CD4-positive, alpha-beta T cell treated with Interleukin-17A for 4 hours (primary cell): ENCODE data around the gene WNT3A.
"Not testable (repeated sequence)": the region's sequence is repeated elsewhere in the genome, so short reads cannot be mapped to it uniquely, and the experiment has no call there.

Experiments
- DNase-seq: peaks from one replicate; pipeline ENCODE4 v3.0.0-alpha.2; 2020; ENCODE audit warnings: mixed read lengths

WNT3A gene

DNA sequence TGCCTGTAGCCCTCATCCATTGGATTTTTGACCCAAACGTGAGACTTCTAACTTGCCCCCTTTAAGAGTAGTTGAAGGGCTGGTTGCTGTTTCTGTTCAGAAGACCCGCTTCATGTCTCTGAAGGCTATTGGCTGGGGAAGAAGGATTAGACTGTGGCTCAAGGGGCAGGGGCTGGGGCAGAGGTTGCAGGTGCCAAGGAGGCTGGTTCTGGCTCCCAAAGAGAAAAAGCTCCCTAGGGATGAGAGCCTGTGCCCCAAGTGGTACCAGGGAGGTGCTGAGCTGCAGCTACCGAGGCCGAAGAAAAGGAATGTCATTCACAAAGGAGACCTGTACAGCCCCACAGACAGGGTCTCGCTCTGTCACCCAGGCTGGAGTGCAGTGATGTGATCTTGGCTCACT is 5.8 kb downstream of the WNT3A start:
- no peak for DNase-seq

DNA sequence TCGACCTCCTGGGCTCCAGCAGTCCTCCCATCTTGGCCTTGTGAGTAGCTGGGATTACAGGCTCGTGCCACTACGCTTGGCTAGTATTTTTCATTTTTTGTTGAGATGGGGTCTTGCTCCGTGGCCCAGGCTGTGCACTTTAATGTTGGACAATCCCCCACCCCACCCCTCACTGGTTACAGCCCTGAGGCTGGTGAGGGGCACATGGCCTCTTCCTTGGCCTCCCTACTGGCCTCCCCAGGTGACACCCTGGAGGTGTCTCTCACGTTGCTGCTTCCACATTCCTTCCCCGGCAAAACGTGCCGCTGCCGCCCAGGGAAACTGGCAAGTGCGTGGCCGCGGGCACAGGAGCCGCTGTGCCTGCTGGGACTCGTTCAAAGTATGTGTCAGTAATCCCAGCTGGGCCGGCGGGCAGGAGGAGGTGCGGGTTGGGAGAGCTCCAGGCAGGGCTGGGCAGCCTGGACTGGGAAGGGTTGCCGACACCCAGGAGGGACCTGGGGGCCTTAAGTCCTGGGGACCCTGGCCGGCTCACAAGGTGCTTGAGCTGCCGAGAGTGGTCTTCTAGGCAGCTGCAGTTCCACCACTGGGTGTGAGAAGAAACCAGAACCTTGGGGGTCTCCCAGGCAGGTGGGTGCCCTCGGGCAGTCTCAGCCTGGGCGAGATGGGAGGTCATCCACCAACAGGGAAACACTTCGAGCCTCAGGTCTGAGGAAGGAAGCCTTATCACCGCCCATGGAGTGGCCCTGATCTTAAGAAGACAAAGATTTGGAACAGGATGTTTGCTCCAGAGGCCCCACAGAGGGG is 6.5 kb downstream of the WNT3A start:
- no peak for DNase-seq

DNA sequence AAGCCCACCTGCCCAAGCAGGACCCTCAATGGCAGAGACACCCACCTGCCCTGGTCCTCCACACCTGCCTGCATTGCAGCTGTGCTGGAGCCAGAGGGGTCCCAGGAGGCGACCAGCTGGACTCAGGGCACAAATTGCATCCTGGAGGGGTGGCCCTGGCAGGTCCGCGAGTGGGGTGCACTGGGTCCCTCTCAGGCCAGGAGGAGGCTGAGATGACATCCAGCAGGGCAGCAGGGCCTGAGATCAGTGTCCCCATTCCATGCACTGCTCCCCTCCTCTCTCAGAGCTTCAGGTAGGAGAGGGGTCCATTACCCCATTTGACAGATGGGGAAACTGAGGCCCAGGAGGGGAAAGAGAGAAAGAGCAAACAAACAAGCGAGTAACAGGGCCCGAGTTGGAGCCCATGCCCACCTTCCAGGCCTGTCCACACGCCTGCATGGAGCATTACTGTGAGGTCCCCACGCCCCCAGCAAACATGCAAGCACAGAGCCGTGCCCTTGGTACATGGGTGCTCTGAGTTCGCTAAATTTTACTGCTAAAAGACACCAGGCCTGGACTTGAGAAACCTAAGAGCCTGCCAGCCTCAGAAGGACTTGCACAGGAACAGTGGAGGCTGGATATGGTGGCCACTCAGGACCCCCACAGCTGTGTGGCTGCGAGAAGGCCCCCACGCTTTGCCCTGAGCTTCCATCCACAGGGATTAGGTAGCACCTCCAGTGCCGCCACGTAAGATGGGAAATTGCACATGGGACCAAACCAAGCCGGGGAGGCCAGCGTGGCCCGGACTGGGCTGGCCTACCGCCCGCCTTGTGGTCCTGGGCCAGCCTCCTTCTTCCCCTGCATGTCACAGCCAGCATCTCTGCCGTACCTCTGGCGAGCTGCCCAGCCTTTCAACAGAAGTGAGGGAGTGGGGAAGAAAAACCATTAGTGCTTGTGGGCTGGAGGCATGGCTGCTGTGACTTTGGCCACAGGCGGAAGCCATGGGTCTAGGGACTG is 7.4 kb downstream of the WNT3A start:
- DNase-seq = no peak

DNA sequence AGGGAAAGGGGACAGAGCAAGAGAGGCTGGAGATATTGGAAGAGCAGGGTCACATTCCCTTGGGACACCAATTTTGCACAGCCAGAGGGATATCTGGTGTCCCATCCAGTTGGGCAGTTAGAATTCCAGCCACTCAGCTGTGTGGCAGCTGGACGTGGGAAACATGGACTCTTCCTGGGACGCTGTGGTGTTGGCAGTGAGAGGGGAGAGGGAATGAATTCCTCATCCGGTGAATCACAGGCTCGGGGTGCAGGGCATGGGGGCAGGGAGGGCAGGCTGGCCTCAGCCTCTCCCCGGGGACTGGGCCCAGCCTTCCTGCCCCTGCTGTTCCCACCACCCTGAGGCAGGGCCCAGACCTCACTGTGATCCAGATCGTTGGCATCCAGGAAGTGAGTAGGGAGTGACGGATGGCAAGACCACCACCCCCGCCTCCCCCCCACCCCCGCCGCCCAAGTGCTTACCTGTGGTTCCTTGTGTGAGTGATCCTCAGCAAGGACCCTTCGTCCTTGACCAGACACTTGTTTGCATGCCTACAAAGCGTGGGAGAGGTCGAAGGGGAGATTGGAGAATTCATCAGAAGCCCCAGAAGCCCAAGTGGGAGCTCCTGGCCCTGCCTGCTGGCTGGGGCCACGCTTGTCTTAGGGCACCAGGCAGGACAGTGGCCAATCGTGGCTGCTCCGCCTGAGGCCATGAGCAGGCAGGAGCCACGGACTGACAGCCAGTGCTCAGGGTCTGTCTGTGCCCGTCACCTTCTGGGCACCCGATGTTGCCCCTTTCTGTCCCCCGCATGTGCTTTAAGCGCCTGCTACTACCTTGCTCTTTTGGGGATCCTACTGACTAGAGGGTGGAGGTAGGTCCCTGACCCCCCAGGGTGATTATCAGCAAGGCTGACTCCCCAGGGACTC is 8.7 kb downstream of the WNT3A start:
- no peak for DNase-seq

DNA sequence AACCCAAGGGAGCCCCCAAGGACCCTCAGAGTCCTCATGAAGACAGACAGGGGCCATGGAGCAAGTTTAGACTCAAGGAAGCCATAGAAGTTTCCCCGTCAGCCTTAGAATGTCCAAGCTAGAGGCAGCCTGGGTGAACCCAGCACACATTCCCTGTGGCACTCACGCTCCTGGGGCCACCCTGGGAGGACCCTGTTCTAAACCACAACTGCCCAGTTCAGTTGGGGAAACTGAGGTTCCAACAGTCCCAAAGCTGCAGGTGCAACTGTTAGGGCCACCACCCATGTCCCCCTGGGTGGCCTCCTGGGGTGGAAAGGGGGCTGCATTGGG is 9.3 kb downstream of the WNT3A start:
- DNase-seq = no peak

DNA sequence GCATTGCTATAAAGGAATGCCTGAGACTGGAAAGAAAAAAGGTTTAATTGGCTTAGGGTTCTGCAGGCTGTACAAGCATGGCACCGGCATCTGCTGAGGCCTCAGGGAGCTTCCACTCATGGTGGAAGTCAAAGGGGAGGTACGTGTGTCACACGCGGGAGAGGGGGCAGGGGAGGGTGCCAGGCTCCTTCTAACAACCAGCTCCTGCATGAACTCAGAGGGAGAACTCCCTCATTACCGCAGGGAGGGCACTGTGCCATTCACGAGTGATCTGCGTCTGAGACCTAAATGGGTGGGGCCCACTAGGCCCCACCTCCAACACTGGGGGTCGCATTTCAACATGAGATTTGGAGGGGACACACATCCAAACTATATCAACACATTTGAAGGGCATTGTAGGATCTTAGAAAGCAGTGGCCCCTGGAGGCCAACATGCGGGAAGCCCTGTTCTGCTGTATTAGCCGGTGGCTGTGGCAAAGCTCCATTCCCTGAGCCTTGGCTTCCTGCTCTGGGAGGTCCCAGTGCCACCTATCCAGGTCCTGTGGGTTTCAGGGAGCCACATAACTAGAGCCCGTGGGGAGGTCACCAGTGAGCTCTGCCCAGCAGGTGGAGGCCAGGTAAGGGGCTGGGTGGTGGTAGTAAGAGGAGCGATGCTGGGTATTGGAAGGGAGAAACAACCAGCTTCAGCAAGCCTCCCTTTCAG is 10.0 kb downstream of the WNT3A start:
- DNase-seq = no peak

DNA sequence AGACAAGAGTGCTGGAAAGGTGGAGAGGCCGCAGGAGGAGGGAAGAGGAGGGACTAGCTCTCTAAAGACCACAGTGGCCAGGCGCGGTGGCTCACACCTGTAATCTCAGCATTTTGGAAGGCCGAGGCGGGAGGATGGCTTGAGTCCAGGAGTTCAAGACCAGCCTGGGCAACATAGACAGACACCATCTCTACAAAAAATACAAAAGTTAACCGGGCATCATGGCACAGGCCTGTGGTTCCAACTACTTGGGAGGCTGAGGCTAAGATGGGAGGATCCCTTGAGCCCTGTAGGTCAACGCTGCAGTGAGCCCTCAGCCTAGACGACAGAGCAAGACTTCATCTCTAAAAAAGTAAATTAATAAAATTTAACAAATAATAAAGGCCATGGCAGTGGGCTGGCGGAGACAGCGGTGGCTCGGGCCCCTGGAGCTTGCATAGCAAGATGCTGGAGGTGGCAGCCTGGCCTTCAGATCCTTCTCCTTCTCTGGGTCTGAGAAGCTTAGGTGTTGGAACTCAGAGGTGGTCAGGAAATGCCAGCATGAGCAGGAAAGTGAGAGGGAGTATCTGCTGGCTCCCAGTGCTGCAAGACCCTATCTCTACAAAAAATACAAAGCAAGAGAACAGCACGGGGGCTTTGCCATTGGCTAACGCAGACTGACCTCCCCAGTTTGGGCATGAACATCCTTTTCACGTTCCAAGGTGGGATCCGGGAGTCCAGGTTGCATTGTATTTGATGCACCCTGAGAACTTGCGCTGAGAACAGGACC is 10.7 kb downstream of the WNT3A start:
- DNase-seq = no peak

DNA sequence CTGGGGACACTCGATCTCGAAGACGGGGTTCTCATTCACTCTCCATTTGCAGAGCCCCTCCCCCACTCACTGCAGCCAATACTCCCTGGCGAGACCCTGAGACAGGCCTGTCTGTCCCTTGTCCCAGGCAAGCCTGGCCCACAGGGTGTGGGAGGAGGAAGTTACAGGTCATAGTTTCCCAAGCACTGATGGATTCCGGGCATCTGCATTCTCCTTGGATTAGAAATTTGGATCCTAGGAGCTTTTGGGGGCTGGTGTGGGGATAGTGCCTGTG is 11.3 kb downstream of the WNT3A start:
- DNase-seq = no peak

DNA sequence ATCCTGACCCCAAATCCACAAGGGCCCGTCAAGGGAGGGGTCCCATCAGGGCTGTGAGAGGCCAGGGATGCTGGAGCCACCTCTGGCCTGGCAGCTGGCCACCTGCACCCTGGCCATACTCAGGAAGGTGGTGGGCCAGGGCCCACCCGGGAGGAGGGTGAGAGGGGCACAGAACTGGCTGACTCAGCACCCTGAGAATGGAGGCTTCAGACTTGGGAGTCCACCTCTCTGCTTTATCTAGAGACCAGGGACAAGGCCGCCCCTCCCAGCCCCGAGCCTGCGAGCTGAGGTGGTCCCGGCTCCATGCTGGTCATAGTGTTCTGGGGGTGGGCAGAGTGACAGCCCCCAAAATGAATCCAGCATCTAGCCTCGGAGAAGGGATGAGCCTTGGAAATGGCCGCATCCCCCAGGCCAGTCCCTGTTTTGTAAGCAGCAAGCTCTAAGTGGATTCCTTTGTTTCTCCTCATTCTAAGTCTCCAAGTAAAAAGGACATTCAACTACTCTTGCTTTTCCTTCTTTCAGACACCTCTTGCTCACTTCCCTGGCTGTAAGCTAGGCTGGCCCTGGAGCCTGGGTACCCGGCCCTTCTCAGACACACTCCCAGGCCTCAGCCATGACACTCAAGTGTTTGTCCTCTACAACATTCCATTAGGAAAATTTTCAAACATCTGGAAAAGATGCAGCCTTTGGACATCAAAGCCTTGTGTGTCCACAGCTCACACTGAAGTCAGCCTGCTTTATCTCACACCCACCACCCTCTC is 12.3 kb downstream of the WNT3A start:
- DNase-seq = no peak

DNA sequence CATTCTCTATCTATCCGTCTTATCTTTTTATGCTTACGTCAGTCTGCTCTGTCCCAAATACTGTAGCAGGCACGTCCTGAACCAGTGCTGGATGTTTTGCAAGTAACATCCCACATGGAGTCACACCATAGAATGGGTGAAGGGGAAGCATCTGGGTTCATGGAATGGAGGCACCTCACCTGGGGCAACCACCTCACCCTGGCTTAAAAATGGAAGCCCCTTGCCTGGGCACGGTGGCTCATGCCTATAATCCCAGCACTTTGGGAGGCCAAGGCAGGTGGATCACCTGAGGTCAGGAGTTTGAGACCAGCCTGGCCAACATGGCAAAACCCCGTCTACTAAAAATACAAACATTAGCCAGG is 12.9 kb downstream of the WNT3A start:
- DNase-seq = not testable (repeated sequence)

DNA sequence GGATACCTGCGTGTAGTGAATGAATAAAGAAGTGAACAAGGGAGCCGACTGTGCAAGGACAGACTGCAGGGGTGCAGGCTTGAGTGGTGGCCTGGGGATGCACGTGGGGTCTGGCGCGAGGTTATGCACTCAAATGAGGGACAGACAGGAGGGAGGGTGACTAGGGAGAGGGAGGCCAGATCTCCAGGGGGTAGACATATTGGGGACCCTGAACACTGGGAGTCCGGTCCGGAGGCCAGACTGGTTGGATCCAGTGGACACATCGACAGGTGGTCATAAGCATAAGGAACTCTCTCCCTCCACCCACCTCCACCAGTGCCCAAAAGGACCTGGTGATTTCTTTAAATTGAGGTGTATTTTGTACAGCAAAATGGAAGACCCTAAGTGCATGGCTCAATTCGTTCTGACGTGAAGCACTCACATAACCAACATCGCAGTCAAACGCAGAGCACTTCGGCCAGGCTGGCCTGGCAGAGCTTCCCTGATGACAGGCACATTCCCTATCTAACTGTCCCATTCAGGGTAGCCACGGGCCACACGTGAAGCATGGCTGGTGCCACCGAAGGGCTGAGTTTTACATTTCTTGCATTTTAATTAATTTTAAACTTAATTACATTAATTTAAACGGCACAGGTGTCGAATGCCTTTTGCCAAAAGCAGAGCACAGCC is 14.0 kb downstream of the WNT3A start:
- no peak for DNase-seq

DNA sequence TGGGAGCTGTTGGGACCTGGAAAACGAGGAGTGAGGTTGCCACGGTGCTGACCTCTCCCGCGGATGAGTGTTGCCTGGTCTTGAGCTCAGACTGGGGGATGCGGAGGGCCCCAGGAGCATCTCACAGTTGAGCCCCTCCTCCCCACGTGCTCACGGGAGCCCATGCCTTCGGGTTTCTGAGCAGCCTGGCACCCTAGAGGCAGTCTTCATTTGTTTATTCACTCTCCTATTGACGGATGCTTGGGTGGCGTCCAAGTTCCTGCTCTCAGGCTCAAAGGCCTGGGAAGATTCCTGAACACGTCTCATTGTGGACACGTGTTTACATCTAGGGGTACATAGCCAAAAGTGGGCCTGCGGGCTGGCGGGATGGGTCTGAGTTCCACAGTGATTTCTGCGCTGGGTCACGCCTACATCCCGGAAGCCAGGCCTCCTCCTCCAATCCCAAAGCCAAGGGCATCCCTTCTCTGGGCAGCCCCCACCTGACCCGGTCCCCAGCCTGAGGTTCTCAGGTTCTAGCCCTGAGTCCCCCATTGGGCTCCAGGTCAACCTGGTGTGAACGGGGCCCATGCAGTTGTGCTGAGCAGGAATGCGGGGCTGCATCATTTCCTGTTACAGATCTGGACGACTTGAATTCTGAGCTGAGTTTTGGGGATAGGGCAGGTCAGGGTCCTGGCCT is 14.7 kb downstream of the WNT3A start:
- no peak for DNase-seq

DNA sequence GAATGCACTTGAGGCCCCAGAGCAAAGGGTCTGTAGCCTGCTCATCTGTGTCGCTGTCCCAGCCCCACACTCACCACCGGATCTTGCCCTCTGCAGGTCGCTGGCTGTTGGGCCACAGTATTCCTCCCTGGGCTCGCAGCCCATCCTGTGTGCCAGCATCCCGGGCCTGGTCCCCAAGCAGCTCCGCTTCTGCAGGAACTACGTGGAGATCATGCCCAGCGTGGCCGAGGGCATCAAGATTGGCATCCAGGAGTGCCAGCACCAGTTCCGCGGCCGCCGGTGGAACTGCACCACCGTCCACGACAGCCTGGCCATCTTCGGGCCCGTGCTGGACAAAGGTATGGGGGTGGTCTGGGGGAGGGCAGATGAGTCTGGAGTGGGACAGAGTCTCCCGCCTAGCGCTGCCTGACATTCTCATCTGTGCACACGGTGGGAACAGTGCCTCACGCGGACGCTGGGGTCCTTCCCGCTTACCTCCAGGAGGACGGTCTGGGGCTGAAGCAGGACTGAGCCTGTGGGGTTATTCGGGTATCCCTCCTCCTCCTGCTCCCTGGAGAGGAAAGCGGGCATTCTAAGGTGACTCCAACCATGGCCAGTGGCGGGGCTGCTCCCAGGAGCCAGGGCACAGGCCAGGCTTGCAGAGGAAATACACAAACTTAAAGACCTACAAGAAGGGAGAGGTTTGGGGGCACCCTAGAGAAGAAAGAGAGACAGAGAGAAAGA is 15.9 kb downstream of the WNT3A start:
- no peak for DNase-seq

DNA sequence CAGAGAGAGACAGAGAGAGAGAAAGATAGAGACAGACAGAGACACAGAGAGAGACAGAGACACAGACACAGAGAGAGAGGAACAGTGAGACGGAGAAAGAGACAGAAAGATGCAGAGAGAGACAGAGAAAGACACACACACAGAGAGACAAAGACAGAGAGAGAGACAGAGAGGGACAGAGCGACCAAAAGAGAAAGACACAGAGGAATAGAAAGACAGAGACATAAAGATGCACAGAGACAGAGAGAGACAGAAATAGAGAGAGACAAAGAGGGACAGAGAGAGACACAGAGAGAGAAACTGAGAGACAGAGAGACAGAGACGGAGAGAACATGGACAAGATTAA is 16.5 kb downstream of the WNT3A start:
- no peak for DNase-seq

DNA sequence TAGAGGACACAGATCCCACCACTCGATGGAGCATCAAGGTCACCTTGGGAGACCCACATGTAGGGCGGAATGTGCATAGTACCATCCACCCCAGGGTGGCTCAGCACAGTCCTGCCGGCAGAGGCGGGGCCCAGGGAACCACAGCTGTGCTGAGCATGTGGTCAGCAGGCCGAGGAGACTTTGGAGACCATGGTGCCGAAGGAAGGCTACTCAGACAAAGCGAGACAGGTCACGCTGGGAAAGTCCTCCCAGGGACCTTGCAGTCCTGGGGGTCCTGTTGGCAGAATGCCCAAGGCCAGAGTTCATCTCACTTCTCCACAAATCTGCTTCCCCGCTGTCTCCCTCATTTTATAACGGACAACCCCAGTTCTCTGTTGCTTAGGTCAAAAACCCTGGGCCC is 22.5 kb downstream of the WNT3A start:
- DNase-seq = no peak

DNA sequence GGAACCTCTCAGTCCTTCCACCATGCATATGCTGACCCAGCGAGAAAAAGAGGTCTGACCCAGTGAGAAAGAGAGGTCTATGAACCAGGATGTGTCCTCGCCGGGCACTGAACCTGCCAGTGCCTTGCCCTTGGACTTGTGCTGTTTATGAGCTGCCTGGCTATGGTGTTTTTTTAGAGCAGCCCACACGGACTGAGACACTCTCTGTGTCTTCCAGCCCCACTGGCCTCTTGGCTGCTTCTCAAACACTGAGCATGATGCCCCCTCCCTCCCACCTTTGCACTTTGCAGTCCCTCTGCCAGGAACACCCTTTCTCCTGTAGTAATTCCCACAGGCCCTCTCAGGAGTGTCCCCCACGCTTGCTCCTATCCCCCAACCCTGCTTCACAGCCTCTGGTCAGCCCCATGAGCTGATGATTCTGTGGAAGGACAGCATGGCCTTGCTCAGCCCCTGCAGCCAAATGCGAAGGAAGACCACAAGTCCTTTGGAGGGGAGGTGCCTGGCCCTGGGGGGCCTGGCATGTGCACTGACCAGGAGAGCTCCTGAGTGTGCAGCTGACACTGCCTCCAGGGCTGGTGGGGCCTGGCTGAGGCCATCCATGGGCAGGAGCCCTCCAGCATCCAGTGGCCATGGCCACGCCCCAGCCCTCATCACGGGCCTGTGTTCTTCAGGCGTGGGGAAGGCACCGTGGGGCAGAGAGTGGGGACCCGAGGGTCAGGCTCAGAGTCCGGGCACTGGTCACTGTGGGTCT is 23.8 kb downstream of the WNT3A start:
- DNase-seq = no peak

DNA sequence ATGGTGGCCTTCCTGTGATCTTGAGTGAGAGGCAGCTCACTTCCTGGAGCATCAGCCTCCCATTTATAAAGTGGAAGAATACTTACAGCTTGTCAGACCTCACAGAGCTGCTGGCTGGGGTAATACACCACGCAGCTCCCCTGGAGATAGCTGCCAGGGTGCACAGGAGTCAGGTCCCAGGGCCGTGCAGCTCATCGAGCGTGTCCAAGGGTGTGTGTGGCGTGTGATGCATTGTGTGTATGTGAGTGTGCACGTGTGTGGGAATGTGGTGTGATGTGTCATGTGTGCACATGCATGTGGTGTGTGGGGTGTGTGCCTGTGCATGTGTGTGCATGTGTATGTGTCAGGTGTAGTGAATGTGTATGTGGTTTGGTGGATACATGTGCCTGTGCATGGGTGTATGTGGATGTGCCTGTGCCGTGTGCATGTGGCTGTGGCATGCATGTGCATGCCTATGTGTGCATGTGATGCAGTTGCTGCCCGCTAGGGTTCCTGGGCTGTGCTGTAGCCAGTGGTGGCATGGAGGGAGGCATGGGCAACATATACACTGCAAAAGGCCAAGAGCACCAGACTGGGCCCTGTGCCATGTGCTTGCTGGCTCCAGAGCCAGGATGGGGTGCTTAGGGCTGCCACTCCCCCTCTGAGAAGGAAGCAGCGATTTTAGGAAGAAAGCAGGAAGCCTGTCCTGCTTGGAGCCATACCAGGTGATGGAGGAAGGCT is 24.6 kb downstream of the WNT3A start:
- DNase-seq = no peak

DNA sequence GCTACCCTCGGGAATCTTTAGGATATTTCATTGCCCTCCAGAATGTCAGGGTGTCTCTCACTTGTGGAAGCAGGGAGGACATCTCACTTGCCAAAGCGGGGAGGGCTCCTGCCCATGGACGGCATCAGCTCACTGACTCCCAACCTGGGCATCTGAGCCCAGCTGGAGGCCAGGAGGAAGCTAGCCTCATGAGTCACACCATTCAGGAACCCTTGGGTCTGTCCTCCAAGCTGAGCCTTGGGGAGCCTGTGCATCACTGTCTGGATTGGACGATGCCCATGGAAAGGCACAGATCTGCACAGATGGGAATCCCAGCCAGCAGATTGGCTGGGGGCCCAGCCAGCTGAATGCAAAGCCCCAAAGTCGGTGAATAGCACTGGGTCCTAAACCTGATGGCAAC is 25.2 kb downstream of the WNT3A start:
- no peak for DNase-seq
